GM18867 (cell line): ENCODE results near the gene FBN1.

Experiments
- ATAC-seq: cut with Tn5 transposase; IDR thresholded peaks from one replicate; pipeline ENCODE4 v1.9.1; 2021; ENCODE audit warnings: mild to moderate bottlenecking, moderate library complexity; ENCODE audit not compliant: unreplicated experiment

Gene FBN1

DNA sequence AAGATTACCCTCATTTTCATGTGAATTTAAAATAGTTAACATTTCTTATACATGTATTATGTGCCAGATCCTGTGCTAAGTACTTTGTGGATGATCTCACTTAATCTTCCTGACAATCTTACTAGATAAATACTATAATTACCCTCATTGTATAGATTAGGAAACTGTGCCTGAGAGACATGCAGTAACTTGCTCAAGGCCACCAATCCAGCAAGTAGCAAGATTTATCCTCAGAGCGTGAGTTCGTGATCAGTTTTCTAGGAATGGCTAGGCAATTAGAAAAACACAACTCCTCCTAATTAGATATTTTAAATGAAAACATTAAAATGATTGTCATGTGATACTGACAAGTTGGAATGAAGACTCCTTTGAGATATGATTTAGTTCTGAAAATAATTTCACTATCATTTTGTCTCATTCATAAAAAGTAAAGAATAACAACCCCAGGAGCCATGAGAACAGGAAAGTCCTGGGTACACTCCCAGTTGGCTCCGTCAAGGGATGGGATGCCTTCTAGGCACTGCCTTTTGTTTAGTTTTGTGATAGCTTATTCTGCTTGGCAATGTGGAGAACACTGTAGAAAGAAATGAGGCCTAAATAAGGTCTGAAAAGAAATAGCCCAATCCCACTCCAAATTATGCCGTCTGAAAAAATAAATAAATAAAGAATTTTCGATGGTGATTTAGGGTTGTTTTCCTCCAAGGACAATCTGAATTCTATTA, 61.3 kb downstream of the FBN1 start:
- no peak for ATAC-seq

DNA sequence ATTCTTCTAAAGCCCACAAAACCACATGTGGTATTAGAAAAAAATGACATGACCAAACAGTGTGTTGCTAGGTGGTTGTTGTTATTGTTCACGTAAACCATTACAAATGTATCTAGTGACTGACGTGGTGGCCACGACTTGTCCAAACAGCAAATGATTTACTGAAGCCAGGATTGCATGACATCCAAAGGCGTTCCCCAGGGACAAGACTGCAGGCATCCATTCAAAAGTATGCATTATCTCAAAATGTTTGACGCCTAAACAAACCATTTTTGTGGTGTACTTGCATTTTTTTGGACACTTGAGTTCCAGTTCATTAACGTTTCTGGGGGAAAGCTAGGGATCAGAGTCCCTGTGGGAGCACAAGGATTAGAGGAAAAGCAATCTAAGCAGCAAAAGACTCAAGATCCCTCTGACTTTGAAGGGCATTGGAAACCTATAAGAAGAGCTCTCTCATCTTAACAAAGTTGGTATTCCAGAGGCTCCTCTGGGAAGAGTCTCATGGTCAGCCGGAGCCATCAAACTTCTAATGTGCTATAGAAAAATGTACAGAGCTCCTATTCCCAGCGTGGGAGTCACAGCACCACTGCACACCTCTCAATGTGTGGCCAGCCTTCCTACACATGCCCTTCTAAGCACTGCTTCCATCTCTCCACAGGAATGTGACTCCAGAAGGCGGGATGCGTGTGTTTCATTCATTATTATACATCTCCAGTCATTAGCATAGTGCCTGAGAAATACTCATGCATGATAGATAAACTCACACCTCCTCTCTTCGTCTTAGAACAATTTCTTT, 62.9 kb downstream of the FBN1 start:
- no peak for ATAC-seq

DNA sequence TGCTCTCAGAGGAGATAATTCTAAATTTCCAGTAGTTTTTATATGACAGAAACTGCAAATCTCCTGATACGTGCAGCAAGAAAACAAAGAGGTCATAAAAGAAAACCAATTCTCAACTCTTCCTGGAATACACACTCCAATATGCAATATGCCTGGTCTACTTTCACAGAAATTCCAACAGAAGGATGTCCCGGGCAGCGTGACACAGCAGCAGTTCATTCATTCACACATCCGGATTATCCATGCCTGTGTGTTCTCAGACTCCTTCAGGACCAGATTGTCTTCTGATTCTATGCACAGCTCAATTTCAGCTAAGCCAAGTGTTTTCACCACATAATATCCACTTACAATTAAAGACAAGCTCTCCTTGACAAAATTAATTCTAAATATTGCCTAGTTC, 64.3 kb downstream of the FBN1 start:
- no peak for ATAC-seq

DNA sequence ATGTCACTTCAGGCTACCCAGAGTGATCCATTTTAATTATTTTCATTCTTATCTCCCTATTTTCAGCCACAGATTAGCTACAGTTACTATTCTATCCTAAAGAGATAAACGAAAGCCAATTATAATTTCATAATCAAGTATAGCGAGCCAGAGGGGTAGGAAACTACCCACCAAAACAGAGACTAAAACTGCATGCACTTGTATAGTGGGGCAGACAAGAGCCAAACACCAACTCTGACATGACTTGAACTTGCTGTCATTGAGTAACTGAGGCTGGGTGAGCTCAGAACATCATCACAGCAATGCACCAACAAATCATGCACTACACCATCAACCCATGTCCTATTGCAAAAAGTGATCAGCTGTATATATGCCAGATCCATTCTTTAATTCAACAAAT, 64.8 kb downstream of the FBN1 start:
- ATAC-seq, result no peak

DNA sequence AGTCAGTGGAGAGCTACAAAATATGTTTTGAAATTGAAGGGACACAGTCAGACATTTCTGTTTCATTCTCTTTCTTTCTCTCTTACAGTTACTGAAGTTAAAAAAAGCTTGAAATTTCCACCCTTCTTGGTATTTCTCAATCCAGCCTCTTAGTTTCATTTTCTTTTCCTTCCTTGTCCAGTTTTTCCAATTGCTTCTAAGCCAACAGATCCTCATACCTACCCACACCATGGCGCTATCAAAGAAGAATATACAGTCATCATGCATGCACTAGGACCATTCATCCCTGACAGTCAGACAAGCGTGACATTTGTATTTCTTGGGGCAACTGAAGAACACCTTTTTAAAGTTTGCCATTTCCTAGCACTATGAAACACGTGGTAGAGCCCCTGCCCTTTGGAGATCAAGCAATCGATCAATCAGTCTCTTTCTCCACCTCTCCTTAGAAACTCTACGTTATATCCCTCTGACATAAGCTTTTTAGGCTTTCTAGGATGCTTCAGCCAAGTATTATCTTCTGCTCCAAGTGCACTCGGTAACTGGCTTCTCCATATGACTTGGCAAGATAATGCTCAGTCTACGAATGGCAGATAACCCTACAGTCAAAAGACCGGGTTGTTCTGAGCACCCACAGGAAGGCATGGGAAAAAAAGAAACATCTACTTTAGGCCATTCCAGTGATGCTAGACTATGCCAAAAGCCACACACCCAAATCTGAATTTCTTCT, 65.4 kb downstream of the FBN1 start:
- no peak for ATAC-seq

DNA sequence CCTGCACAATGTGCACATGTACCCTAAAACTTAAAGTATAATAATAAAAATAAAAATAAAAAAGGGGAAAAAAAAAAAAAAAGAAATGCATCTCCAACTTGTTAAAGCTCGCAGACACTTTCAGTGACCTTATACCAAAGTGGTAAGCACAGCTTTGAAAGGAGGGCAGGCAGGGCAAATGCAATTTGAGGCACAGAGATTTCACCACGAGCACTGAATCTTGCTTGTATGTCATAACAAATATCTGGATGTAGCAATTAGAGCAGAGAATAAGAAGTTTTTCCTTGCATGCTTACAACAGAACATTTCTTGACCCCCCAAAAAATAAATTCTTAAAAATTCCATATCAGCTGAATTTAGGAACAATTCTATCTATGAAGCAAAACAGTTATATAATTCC, 66.5 kb downstream of the FBN1 start:
- ATAC-seq, result no peak

DNA sequence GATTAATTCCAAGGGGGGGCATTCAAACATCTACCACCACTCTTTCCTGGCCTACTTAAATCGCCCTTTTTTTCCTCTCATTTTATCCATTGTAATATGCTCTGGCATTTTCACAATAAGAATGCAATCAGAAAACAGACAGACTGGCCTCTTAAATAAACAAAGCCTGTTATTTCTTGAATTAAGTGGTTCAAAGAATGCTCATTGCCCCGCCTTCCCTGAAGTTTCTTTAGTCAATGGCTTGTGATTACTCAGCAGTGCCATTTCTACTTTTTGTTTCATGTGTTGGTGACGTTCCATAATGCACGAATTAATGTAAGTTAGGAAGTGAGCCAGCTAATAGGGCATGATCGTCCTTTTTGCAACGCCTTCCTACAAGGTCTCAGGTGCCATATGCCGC, 68.0 kb downstream of the FBN1 start:
- no peak for ATAC-seq

DNA sequence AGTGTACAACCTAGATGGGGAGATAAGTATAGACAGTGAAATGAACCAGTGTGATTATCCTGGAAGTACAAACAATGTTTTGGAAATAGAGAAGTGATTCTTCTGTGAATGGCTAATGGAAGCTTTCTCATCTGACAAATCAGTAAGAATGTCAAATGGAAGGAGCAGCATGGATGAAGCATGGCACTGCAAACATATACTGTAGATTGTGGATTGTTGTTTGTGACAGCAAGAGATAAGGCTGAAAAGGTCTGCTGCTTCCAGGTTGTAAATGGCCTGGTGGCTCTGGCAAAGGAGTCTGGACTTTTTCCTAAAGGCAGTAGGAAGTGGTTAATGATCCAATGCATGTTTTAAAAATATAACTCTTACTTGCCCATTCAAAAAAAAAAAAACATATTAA, 71.3 kb downstream of the FBN1 start:
- ATAC-seq, result no peak

DNA sequence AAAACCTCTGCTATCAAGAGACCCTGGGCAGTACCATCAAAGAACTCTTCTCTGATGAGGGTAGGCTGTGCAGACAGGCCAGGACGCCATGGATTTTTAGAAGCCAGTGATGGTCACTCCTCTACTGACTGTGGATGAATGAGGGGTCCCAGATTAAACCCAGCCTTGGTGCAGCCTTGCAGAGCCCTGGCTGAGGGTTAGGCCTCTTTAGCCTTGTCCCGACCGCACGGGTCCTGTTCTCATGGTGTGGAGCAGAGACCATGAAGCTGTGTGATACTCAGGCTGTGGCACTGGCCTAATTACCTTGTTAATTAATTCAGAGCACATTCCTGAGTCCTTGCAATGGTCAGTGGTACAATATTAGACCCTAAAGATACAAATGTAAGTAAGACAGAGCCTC, 71.7 kb downstream of the FBN1 start:
- ATAC-seq, result no peak

DNA sequence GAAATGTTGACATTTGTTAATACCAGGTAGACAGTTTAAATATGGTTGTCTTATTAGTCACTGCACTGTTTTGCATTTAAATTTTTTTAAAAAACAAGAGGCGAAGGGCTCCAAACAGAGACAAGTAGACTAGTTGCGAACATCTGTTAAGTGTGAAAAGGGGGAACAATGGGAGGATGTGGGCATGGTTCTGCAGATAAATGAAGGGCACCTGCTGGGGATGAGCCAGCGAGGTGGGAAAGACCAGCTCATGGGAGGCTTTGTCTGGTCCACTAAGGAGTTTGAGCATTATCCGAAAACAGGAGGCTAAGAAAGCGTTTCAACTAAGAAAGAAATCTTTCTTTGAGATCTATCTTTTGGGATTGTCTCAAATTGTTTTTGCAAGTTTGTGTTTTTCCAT, 72.7 kb downstream of the FBN1 start:
- ATAC-seq, result no peak

DNA sequence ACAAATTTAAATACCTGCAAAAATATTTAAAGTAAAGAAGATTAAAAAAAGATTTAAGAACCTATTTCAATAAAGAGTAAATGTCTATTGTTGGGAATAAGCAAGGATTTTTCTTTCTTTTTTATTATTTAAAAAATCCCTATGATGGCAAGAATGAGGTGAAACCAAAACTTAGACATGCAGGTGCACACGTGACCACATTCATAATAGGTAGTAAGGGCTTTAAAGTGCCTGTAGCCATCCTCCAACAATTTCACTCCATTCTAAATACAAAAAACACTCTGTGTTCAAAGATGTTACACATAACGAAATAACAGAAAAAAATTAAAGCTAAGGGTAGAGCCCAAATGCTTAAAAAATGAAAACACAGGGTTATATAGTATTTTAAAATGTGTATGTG, 74.0 kb downstream of the FBN1 start:
- ATAC-seq, result no peak

DNA sequence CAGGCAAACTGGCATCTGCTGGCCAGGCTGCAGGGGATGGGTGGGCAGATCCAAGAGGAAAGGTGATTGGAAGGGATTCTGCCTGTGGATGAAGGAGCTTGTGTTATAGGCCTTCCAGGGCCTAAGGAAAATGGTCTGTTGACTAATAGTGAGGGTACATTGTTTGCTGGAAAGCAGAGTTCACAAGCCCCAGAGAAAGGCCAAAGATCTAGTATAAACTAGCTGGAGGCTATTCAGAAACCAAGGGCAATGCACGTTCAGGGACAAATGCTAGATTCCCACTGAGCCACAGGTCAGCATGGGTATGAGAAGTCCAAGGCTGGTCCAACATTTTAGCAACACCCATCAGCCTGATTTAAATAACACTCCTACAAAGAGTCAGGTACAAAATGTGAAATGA, 74.7 kb downstream of the FBN1 start:
- no peak for ATAC-seq

DNA sequence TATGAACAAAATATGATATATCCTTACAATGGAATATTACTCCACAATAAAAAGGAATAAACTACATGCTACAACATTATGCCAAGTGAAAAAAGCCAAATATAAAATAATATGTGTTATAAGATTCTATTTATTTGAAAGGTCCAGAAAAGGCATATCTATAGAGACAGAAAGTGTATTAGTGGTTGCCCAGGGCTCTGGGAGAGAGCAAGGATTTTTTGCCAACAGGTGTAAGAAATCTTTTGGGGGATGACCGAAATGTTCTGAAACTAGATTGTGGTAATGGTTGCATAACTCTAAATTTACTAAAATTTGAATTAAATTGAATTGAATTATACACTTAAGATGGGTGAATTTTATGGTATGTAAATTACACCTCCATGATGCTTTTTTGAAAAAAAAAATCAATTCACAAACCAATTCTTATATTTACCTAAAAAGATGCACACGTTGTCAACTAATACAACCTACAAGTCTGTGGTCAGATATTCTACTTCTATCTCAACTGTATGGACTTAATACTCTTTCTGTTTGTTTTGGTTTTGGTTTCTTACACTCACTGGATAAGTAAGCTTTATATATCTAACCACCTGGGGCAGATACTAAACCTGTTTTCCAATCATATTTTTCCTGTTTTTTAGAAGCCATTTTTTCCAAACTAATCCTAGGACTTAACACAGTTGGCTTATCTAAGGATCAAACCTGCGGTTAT, 75.8 kb downstream of the FBN1 start:
- peak; percentile 65 for ATAC-seq

DNA sequence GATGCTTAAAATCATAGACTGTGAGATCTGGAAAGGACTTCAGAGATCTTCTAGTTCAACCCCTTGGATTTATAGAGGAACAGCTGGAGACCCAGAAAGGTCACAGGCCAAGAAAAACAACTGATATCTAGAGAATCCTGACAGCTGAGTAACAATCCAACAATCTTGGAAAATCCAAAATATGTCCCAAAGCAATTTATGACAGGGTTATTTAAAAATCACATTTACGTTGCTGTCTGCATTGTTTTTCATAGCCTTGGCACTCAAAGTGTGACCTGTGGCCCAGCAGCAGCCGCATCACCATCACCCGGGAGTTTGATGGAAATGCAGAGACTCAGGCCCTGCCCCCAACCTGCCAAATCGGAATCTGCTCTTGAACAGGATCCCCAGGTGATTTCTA, 78.8 kb downstream of the FBN1 start:
- no peak for ATAC-seq

DNA sequence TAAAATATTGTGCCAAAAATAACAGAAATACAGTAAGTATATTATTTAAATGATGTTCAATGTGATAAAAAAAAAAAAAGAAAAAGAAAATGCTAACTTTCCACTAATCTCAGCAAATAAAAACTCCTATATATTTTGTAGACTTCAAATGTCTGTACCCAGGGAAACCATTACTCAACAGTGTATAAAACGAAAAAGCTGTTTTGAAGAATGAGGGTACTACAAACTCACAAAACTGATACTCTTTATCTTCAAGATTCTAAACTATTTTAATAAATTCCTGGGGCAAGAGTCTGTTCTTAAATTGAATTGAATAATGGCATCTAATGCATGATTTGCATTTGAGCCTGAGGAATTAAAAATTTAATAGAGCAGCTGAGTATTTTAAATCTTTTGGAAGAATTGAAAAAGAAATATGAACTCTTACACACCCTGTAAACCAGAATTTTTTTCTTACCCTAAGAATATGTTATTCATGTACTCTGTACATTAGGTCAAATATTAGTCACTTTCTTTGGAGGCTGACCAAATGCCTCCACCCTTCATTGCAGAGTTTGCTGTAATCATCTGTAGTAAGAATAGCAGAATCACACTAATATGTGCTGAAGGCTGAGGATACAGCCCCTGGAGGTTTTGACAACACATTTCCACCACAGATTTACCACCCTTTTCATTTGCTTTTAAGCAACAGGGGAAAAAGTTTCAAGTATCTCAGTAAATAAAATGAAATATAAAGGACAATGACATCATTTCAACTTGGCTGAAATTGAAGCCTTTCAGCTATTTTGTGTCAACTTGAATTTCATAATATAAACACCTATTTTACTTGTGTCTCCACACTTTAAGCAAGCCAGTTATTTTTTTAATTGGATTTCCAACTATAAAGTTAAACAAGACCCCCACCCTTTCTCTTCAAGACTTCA, 79.7 kb downstream of the FBN1 start:
- no peak for ATAC-seq

DNA sequence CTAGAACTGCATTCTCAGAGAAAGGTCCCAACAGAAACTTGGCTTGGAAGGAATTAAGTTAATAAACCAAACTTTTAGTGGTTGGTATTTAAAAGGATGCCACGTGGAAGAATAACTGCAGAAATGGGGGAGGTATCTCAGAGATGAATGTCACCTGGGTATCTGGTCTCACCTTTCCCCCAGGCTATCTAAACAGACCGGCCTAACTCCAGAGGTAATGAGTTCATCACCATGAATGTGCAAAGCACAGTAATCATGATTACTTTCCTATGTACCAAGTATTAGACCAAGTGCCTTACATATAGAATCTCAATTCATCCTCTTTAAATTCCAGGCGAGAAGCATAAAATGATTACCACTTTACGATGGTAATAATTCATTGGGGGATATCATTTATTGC, 80.8 kb downstream of the FBN1 start:
- ATAC-seq, result no peak

DNA sequence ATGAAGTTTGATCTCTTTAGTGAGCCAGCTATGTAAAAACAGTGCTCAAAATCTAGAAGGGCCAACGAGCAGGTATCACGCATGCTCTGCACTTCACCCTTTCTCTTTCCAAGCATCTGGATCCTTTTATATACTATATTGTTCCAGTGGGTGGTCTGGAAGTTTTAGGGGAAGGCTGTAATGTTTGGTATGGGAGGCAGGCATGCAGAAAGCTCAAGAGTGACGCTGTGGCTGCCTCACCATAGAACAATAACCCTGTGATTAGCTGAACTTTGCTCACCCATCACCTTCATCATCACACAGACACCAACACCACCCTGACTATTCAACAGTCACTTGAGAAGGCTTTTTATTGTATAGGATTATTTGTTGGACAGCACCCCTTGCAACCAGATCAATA, 81.6 kb downstream of the FBN1 start:
- no peak for ATAC-seq

DNA sequence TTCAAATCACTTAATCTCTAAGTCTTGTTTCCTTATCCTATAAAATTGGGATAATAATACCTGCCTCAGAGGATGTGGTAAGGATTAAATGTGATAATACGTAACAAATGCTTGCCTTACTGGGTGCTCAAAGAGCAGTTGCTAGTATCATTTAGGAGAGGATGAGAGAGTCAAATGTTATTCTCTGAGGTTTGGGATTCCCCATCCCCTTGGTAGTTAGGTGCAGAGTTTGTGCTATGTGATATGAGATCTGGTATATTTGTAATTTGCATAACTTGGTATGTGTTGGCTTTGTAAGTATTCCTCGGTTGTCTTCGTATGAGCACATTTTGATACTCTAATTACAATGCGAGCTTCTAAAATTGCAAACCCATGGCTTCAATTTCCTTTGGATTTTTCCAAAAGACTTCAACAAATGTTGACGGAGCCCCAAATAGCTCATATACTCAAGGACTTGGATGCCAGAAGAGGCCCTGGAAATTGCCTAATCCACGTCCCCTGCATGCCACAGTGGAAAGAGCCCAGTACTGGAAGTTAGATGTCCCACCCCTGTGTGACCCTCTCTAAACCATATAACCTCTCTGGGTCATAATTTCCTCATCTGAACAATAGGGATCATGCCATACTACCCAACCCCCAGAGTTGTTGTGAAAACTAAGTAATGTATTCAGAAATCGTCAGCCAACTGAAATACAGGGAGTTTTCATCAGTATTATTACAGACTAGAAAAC, 85.0 kb downstream of the FBN1 start:
- peak; percentile 89 for ATAC-seq

DNA sequence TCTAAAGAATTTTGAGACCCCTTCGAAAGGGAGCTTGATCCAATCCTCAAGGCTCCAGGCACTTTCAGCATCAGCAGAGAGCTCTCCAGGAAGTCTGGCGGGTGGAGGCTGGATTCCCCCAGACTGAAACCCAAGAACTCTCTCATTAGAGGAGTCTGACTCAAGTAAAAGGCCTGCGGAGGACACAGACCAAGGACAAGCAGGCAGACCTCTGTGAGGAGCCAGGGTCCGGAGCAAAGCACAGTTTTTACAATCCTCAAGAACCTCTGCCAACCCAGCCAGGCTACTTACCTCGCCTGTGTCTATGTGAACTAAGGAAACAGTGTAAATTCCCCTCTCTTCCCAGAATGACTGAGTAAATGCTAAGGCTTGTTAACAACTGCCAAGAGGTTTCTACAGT, 86.2 kb downstream of the FBN1 start:
- ATAC-seq, result no peak

DNA sequence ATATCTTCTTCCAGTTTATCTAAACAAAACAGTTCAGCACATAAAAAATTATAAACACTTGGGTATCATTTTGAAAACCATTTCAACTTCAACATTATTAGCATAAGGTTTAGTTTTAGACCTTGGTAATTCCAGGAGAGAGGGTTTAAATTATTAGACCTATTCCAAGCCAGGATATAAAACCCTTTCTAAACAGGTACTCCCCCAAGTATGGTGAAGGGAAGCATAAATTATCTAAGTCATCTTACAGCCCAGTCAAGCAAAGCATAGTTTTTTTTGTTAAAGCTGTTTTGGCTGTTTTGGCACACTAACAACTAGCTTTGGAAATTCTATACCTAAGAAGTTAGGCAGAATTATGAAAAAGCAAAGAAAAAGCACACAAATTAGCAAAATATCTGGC, 87.3 kb downstream of the FBN1 start:
- ATAC-seq, result no peak
